ENCODE data around the gene HRAS.

DNA sequence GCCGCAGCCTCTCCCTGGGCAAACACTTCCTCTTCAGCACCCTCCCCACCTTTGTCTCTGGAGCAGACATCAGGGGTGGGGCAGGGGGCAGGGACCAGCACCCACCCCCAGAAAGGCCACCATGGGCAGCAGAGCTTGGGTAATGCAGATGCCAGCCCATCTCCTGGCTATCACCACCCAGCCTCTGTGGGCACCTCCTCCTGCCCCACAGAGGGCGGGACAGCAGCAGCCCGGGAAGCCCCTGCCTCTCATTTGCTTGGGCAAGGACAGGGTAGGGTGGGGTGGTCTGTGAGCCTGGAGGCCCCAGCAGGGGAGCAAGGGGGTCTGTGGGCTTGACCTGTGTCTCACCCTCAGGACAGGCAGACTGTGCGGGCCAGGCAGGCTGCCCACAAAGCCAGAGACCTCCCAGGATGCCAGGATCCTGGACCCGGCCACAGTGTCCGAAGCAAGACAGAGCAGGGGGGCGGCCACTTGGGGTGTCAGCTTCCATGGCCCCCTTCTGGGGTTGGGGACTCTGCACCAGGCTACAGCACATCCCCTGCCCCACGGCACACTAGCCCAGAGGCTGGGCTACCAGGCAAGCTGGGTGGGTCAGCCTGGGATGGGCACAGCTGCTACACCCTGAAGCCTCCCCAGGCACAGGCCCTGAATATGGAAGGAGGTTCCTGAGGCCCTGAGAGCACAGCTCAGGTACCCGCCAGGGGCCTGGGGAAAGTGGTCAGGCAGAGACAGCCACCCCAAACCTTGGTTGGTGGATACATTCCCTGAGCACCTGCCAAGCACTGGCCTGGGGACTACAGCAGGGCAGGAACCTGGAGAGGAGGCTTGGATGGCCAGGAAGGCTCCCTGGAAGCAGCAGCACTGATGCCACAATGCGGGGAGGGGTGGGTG lies 32.8 kb downstream of the HRAS start:
- TF ChIP-seq TAF1 (IDR thresholded peaks at IDR 0.05; ENCODE audit: borderline replicate concordance, insufficient read depth, low read length) (no peak), POLR2AphosphoS5 (IDR thresholded peaks at IDR 0.05; ENCODE audit: low read depth, low read length) (no peak)
- TF ChIP-seq, protein P1, sequence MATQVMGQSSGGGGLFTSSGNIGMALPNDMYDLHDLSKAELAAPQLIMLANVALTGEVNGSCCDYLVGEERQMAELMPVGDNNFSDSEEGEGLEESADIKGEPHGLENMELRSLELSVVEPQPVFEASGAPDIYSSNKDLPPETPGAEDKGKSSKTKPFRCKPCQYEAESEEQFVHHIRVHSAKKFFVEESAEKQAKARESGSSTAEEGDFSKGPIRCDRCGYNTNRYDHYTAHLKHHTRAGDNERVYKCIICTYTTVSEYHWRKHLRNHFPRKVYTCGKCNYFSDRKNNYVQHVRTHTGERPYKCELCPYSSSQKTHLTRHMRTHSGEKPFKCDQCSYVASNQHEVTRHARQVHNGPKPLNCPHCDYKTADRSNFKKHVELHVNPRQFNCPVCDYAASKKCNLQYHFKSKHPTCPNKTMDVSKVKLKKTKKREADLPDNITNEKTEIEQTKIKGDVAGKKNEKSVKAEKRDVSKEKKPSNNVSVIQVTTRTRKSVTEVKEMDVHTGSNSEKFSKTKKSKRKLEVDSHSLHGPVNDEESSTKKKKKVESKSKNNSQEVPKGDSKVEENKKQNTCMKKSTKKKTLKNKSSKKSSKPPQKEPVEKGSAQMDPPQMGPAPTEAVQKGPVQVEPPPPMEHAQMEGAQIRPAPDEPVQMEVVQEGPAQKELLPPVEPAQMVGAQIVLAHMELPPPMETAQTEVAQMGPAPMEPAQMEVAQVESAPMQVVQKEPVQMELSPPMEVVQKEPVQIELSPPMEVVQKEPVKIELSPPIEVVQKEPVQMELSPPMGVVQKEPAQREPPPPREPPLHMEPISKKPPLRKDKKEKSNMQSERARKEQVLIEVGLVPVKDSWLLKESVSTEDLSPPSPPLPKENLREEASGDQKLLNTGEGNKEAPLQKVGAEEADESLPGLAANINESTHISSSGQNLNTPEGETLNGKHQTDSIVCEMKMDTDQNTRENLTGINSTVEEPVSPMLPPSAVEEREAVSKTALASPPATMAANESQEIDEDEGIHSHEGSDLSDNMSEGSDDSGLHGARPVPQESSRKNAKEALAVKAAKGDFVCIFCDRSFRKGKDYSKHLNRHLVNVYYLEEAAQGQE (IDR thresholded peaks at IDR 0.05; ENCODE audit: insufficient read depth in 1 of 2, low read depth in 2 of 2, low read length in 2 of 2): no peak
